Esophagus squamous epithelium (tissue), 5 donors: ENCODE data around the gene CUEDC2. TPM values are rescaled to one million over a fixed set of nuclear protein-coding genes. Genes with fewer than 3 reads are reported as not detected.
A peak's percentile ranks its signal among the peaks of the same experiment; 100 is the strongest.

Experiments used
- DNase-seq: peaks from one replicate; lab custom pipeline; 2025; lab: John Stamatoyannopoulos, UW
- H3K27ac ChIP-seq, 4 donors: fragments of 200-600 bp; sonication (generic); one replicate each; pipeline ENCODE4 v1.5.1; 2016 to 2019; ENCODE audit warnings: mild to moderate bottlenecking in 1 of 4
- H3K27me3 ChIP-seq, 4 donors: fragments of 200-600 bp; sonication (generic); 1 replicate in 3 of 4; 2 replicates in 1 of 4; pipeline versions ENCODE4 v1.5.1 to v1.6.0; 2017 to 2021; ENCODE audit warnings: antibody characterized with exemption in 1 of 4
- H3K36me3 ChIP-seq, 3 donors: fragments of 200-600 bp; sonication (generic); one replicate each; pipeline ENCODE4 v1.5.1; 2016 to 2019
- H3K4me1 ChIP-seq, 3 donors: fragments of 200-600 bp; sonication (generic); one replicate each; pipeline ENCODE4 v1.5.1; 2017 to 2019
- H3K4me3 ChIP-seq, 4 donors: fragments of 200-600 bp; sonication (generic); 1 replicate in 3 of 4; 2 replicates in 1 of 4; pipeline ENCODE4 v1.5.1; 2016 to 2019; ENCODE audit warnings: mild to moderate bottlenecking in 2 of 4, moderate library complexity in 1 of 4
- H3K9me3 ChIP-seq, 3 donors: fragments of 200-600 bp; sonication (generic); one replicate each; pipeline ENCODE4 v1.5.1; 2016 to 2019
- POLR2A ChIP-seq, 4 donors: fragments of 450-650 bp; IDR thresholded peaks; one replicate each; pipeline ENCODE4 v1.6.1; 2017; ENCODE audit warnings: antibody characterized with exemption in 4 of 4, mild to moderate bottlenecking in 4 of 4, moderate library complexity in 3 of 4
- WGBS, 2 donors: methylation state at CpG; one replicate each; pipeline ENCODE4 v1.1.5; 2018; 5-methylcytosine and 5-hydroxymethylcytosine counted together
- intact Hi-C: fragments of 100-400 bp; cut with DNase I; formaldehyde crosslinking; loops from one replicate; pipeline ENCODE4 v1.15.0; 2022
- total RNA-seq, 4 donors: library from RNA; depleted of rRNA; stranded (reverse); fragments of >200 nt; gene quantifications; one replicate each; pipeline ENCODE4 v1.1.0, GENCODE V29; 2016
- TF ChIP-seq, protein P1 (sequence below), 6 experiments: fragments of 450-650 bp in 4 of 6; fragments of 200-600 bp in 2 of 6; sonication (generic) in 2 of 6; IDR thresholded peaks; one replicate each; pipeline ENCODE4 v1.5.1; 2016 to 2019; ENCODE audit warnings: antibody characterized with exemption in 6 of 6, mild to moderate bottlenecking in 4 of 6, moderate library complexity in 4 of 6
- donor health status: DM: yes; HTN: yes; CAD: no.

The CUEDC2 gene, protein sequence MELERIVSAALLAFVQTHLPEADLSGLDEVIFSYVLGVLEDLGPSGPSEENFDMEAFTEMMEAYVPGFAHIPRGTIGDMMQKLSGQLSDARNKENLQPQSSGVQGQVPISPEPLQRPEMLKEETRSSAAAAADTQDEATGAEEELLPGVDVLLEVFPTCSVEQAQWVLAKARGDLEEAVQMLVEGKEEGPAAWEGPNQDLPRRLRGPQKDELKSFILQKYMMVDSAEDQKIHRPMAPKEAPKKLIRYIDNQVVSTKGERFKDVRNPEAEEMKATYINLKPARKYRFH
- total RNA-seq = 10 to 100 TPM; 16.6 to 37.6 (median 27.0) TPM

DNA sequence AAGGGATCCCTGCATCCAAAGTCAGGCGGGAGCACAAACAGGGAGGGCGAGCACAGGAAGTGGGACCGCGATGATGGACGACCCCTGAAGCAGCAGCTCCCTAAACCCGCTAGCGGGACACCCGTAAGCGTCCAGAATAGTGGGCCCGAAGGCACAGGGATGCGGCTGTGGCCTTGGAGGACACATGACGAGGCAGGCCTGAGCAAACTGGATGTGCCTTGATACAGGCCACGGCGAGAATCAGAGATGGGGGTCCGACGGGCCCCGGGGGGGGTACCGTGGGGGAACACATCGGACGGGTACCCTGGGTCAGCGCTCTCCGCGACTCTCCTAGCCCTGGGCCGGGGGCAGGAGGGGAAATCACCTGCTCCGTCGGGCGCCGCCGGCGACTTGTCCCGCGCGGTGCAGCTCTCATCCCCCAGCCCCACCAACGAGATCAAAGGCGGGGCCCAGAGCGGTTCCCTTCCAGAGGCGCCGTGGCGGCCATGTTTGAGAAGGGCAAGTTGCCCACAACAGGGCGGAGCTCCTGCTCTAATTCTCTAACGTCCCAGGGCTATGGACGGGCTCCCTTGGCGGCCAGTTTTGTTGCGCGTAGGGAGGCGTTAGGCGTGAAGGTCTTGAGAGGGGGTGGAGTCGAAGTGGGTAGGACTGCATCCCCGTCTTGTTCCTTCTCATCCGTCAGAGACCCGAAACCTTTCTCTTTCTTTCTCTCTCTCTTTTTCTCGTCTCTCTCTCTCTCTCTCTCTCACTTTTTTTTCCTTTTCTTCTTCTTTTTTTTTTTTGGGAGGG, at the start of gene CUEDC2:
Gene CUEDC2, minus strand, starts transcription at position 413 of the 789 bp plus-strand sequence. CDS start 7,386 bp downstream, outside the sequence.
- Histone ChIP-seq H3K9me3 (no peaks in the 10 kb centered on the region), H3K4me1 (peaks cover 9 to 58% (median 16%) of the 10 kb centered on the region in 3 donors), H3K27ac (peak within 1 kb of the TSS; percentile 83 to 93 (median 88)), H3K27me3 (peaks cover 0 to 29% (median 0%) of the 10 kb centered on the region in 4 donors), H3K36me3 (no peaks in the 10 kb centered on the region), H3K4me3 (peak within 1 kb of the TSS; percentile 75 to 95 (median 88))
- 0 to 2% methylated on average over 22 to 24 of the region's 52 CpGs for WGBS, 2 donors
- TF ChIP-seq, protein P1, sequence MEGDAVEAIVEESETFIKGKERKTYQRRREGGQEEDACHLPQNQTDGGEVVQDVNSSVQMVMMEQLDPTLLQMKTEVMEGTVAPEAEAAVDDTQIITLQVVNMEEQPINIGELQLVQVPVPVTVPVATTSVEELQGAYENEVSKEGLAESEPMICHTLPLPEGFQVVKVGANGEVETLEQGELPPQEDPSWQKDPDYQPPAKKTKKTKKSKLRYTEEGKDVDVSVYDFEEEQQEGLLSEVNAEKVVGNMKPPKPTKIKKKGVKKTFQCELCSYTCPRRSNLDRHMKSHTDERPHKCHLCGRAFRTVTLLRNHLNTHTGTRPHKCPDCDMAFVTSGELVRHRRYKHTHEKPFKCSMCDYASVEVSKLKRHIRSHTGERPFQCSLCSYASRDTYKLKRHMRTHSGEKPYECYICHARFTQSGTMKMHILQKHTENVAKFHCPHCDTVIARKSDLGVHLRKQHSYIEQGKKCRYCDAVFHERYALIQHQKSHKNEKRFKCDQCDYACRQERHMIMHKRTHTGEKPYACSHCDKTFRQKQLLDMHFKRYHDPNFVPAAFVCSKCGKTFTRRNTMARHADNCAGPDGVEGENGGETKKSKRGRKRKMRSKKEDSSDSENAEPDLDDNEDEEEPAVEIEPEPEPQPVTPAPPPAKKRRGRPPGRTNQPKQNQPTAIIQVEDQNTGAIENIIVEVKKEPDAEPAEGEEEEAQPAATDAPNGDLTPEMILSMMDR (IDR thresholded peaks at IDR 0.05) = peak in 1 of 6 experiments; percentile 21
- TF ChIP-seq POLR2A (IDR thresholded peaks at IDR 0.05) = peak in 2 of 4 donors; percentile 21 to 47
- peak; percentile 80 for DNase-seq
- intact Hi-C loops = no loop called here

DNA sequence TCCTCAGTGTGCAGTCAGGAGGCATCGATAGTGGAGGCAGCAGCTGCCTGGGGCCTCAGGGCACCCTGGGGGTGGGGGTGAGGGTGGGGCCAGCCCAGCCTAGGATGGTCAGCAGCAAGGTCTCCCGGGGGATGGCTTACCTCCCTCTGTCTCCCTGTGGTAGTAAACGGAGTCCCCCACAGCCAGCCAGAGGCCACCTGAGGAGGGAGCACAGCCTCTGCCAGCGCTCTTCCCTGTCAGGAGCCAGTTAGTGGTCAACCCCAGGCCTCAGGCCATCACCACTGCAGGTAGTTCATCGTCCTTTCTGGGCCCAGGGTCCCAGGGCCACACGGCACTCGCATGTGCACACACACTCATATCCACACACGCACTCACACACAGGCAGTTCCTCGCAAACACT, 48.0 kb upstream of the CUEDC2 start:
- intact Hi-C loops = no loop called here
- peaks cover 36 to 64% (median 62%) of the 10 kb centered on the region in 3 donors for H3K36me3 ChIP-seq
- no peaks in the 10 kb centered on the region for H3K4me1 ChIP-seq
- 80 to 87% methylated on average over 3 to 5 of the region's 9 CpGs for WGBS, 2 donors
- no peak overlapping the region for H3K4me3 ChIP-seq
- no peaks in the 10 kb centered on the region for H3K9me3 ChIP-seq
- no peak for DNase-seq
- no peak overlapping the region for H3K27ac ChIP-seq
- no peaks in the 10 kb centered on the region for H3K27me3 ChIP-seq
- TF ChIP-seq, protein P1 (IDR thresholded peaks at IDR 0.05) = no peak
- TF ChIP-seq POLR2A (IDR thresholded peaks at IDR 0.05) = no peak

DNA sequence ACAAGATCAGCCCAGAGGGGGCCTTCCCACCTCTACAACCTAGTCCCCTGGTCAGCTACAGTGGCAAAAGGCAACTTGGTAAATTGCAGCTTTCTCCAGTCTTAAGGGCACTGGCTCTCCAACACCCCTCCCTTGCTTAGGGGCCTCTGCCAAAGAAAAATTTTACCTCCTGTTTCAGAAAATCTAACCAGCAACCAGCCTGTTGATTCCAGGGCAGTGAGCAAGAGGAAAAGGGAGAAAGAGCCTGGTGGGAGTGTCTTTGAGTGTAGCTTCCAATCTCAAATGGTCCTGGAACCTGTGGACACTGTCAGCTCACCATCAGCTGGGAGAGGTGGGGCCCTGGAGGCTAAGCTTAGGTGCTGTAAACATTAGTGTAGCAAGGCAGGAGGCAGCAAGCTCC, 47.3 kb upstream of the CUEDC2 start:
- H3K27me3 ChIP-seq = no peaks in the 10 kb centered on the region
- TF ChIP-seq POLR2A (IDR thresholded peaks at IDR 0.05) = no peak
- TF ChIP-seq, protein P1 (IDR thresholded peaks at IDR 0.05) = no peak
- H3K9me3 ChIP-seq = no peaks in the 10 kb centered on the region
- no peak for DNase-seq
- H3K27ac ChIP-seq = peak overlapping the region in 1 of 4 donors; percentile 26
- intact Hi-C loops = no loop called here
- H3K4me3 ChIP-seq = no peak overlapping the region
- H3K4me1 ChIP-seq = no peaks in the 10 kb centered on the region
- H3K36me3 ChIP-seq = peaks cover 28 to 57% (median 55%) of the 10 kb centered on the region in 3 donors

DNA sequence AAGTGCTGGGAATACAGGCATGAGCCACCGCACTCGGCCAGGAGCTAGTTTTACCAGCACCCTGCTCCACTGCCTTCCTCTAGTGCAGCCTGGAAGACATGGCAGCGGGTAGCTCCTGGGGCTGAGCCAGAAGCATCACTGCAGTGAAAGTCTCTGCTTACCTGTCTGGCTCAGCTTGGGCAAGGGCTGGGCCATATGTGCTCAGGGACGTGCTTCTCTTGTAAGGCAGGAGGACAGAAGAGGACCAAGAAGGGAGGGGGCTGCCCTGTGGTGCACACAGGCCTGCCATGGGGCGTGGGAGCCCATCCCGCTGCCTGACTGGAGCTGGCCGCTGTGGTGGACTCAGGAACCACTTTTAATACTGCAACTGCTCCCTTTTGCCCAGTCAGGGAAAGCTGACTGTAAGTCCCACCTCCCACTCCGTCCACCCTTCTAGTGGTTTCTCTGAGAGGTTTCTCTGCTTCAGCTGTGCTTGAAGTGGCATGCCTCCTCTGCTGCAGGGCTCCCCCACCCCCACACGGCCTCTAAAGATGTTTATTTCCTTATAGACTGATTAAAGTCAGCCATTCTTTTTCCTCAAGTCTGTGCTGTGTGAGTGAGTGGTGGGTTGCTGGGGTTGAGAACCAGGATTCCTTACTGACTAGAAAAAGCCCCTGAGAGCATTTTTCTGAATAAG, 44.2 kb upstream of the CUEDC2 start:
- Histone ChIP-seq H3K4me3 (no peak overlapping the region), H3K27ac (peak overlapping the region in 1 of 4 donors; percentile 21), H3K36me3 (peaks cover 13 to 26% (median 24%) of the 10 kb centered on the region in 3 donors), H3K4me1 (no peaks in the 10 kb centered on the region), H3K27me3 (no peaks in the 10 kb centered on the region), H3K9me3 (no peaks in the 10 kb centered on the region)
- DNase-seq = no peak
- intact Hi-C loops = no loop called here
- 55 to 66% methylated on average over 5 to 6 of the region's 9 CpGs for WGBS, 2 donors
- TF ChIP-seq, protein P1 (IDR thresholded peaks at IDR 0.05) = no peak
